ENCODE measurements around the gene TMEM86A.

Gene TMEM86A

DNA sequence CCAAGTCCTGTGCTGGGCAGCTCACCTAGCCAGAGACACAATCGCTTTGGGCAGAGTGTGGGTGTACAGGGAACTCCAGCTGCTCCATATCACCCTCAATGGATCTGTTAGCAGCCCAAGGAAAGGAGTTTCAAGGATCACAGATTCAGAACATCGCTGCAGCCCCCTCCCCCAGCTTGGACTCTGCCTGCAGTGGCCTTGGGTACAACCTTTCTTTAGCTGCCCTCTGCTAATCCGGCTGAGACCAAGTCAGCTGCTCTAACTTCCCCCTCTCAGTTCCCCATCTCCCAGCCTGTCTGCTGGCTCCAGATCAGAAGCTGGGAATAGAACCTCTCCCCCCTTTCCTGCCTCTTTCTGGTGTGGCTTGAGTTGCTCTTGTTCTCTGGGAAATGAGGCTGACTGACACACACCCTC is 1.3 kb downstream of the TMEM86A start:
- H3K36me3 ChIP-seq (ENCODE audit: control insufficient read depth, insufficient read depth, low read length): no peaks in the 10 kb centered on the region
- H3K27me3 ChIP-seq (ENCODE audit: control insufficient read depth, insufficient read depth, low read length): 0 out of 2 replicates have a peak, but pooled peaks cover 2% of the 10 kb centered on the region
- H3K4me3 ChIP-seq (ENCODE audit: low read length): no peak overlapping the region
- H3K27ac ChIP-seq (ENCODE audit: low read length): no peak overlapping the region
- no peaks in the 10 kb centered on the region for H3K9me3 ChIP-seq (ENCODE audit: control insufficient read depth, insufficient read depth, low read length)
- DNase-seq (ENCODE audit: low read depth, low spot score): no peak
- peaks cover 3% of the 10 kb centered on the region for H3K4me1 ChIP-seq (ENCODE audit: control insufficient read depth, insufficient read depth, low read length)
- WGBS (ENCODE audit: insufficient coverage, insufficient read length): no CpG with 5 or more reads among the region's 3 CpGs

DNA sequence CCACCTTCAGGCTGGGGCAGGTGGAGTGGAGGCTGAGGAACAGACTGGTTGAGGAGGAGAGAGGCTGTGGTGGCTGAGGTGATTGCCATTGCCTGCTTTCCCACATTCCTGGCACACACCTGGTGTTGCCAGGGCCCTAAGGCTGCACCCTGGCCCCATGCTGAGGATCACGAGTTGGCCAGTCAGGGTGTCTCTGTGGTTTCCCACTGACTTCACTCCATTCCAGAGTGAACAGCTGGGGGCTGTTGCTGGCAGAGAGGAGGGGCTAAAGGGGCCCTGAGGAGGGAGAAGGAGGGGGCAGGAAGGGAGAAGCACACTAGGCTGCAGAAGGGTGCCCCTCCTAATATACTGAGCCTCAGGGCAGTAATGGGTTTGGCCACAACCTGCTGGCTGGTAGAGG is 1.8 kb downstream of the TMEM86A start:
- no peaks in the 10 kb centered on the region for H3K36me3 ChIP-seq (ENCODE audit: control insufficient read depth, insufficient read depth, low read length)
- peaks cover 3% of the 10 kb centered on the region for H3K4me1 ChIP-seq (ENCODE audit: control insufficient read depth, insufficient read depth, low read length)
- 0 out of 2 replicates have a peak, but pooled peaks cover 2% of the 10 kb centered on the region for H3K27me3 ChIP-seq (ENCODE audit: control insufficient read depth, insufficient read depth, low read length)
- H3K9me3 ChIP-seq (ENCODE audit: control insufficient read depth, insufficient read depth, low read length): no peaks in the 10 kb centered on the region
- WGBS (ENCODE audit: insufficient coverage, insufficient read length): no CpG with 5 or more reads among the region's 1 CpG
- H3K4me3 ChIP-seq (ENCODE audit: low read length): no peak overlapping the region
- no peak for DNase-seq (ENCODE audit: low read depth, low spot score)
- H3K27ac ChIP-seq (ENCODE audit: low read length): no peak overlapping the region

DNA sequence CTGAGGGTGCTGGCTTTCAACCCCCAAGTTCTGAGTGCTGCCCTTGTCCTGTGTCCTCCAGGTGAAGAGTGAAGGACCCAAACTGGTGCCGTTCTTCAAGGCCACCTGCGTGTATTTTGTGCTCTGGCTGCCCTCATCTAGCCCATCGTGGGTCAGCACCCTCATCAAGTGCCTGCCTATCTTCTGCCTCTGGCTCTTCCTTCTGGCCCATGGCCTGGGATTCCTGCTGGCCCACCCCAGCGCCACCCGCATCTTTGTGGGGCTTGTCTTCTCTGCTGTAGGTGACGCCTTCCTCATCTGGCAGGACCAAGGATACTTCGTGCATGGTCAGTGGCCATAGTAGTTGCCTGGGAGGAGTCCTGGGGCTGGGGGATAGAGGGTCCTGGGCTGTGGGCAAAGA is 2.3 kb downstream of the TMEM86A start:
- Histone ChIP-seq H3K36me3 (ENCODE audit: control insufficient read depth, insufficient read depth, low read length) (no peaks in the 10 kb centered on the region), H3K4me1 (ENCODE audit: control insufficient read depth, insufficient read depth, low read length) (peaks cover 3% of the 10 kb centered on the region), H3K9me3 (ENCODE audit: control insufficient read depth, insufficient read depth, low read length) (no peaks in the 10 kb centered on the region), H3K27me3 (ENCODE audit: control insufficient read depth, insufficient read depth, low read length) (0 out of 2 replicates have a peak, but pooled peaks cover 2% of the 10 kb centered on the region), H3K27ac (ENCODE audit: low read length) (no peak overlapping the region), H3K4me3 (ENCODE audit: low read length) (no peak overlapping the region)
- no peak for DNase-seq (ENCODE audit: low read depth, low spot score)
- WGBS (ENCODE audit: insufficient coverage, insufficient read length): no CpG with 5 or more reads among the region's 7 CpGs

DNA sequence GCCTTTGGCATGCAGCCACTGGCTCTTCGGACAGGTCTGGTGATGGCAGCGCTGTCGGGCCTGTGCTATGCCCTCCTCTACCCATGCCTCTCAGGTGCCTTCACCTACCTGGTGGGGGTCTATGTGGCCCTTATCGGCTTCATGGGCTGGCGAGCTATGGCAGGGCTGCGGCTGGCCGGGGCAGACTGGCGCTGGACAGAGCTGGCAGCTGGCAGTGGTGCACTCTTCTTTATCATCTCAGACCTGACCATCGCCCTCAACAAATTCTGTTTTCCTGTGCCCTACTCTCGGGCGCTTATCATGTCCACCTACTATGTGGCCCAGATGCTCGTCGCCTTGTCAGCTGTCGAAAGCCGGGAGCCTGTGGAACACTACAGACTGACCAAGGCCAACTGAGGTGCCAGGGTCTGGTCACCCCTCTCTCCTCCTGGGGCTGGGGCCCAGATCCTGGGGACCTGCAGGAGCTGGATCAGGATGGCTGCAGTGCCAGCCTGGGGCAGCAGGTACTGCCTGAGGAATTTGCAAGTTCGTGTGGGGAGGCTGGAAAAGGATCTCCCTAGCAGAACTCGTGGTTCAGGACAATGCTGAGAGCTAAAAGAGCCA is 3.1 kb downstream of the TMEM86A start:
- WGBS (ENCODE audit: insufficient coverage, insufficient read length): no CpG with 5 or more reads among the region's 17 CpGs
- Histone ChIP-seq H3K27me3 (ENCODE audit: control insufficient read depth, insufficient read depth, low read length) (0 out of 2 replicates have a peak, but pooled peaks cover 2% of the 10 kb centered on the region), H3K36me3 (ENCODE audit: control insufficient read depth, insufficient read depth, low read length) (no peaks in the 10 kb centered on the region), H3K9me3 (ENCODE audit: control insufficient read depth, insufficient read depth, low read length) (no peaks in the 10 kb centered on the region), H3K4me3 (ENCODE audit: low read length) (no peak overlapping the region), H3K4me1 (ENCODE audit: control insufficient read depth, insufficient read depth, low read length) (peaks cover 3% of the 10 kb centered on the region), H3K27ac (ENCODE audit: low read length) (no peak overlapping the region)
- no peak for DNase-seq (ENCODE audit: low read depth, low spot score)

DNA sequence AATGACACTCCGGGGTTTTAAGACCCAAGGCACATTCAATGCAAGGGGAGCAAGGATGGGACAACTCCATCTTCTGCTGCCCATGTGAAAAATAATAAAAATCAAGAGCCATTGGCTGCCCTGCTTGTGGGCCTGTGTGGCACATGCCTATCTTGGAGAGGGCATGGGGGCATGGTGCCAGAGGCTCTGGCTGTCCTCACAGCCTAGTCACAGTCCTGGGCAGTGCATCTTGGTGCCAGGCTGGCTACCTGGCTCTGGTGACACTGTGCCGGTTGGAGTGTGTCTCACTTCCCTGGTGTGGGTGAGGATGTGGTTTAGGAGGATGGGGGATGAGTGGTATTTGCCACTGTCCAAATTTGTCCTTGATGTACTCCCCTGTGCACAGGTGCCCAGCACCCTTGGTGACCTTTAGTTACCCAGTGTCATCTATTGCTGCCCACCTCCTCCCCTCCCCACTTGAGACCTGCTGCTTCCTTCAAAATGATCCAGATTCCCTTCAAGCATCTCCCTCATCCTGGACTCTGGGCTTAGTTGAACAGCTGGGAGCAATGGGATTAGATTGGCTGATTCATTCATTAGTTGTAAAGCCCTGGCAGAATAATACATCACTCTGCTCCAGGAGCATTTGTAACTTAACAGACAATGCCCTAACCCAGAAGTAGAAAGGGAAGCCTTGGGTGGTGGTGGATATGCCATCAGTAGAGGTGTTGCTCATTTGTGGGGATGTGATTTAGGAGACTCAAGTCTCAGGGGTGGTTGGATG is 4.6 kb downstream of the TMEM86A start:
- no peak for DNase-seq (ENCODE audit: low read depth, low spot score)
- 0 out of 2 replicates have a peak, but pooled peaks cover 2% of the 10 kb centered on the region for H3K27me3 ChIP-seq (ENCODE audit: control insufficient read depth, insufficient read depth, low read length)
- peaks cover 5% of the 10 kb centered on the region for H3K4me1 ChIP-seq (ENCODE audit: control insufficient read depth, insufficient read depth, low read length)
- no peak overlapping the region for H3K4me3 ChIP-seq (ENCODE audit: low read length)
- no peak overlapping the region for H3K27ac ChIP-seq (ENCODE audit: low read length)
- H3K9me3 ChIP-seq (ENCODE audit: control insufficient read depth, insufficient read depth, low read length): no peaks in the 10 kb centered on the region
- H3K36me3 ChIP-seq (ENCODE audit: control insufficient read depth, insufficient read depth, low read length): no peaks in the 10 kb centered on the region
- no CpG with 5 or more reads among the region's 2 CpGs for WGBS (ENCODE audit: insufficient coverage, insufficient read length)

DNA sequence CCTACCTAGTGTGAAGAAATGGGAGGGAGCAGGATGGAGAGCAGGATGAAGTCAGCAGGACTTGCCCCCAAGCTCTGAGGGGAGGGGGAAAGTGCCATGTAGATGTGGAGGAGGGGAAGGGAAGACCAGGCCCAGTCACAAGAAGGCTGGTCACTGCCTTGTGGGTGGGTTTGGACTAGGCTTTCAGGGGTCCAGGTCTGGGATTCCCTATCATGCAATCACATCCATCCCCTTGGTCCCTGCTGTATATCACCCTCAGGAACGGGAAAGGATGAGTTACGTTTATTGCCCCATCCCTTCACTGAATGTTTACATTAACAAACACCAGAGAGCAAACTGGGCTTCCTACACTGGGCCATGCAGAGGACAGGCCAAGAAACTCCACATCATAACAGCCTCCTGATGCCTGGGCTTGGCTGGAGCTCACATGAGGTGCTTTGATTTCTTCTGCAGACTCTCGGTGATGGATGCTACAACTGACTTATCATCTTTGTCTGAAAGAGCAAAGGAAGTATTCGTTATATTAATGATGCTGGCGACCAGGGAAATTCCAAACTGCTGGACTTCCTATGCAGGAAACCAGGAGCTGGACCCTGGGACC is 5.6 kb downstream of the TMEM86A start:
- no peaks in the 10 kb centered on the region for H3K36me3 ChIP-seq (ENCODE audit: control insufficient read depth, insufficient read depth, low read length)
- WGBS (ENCODE audit: insufficient coverage, insufficient read length): no CpG with 5 or more reads among the region's 5 CpGs
- no peak overlapping the region for H3K27ac ChIP-seq (ENCODE audit: low read length)
- H3K4me3 ChIP-seq (ENCODE audit: low read length): no peak overlapping the region
- H3K4me1 ChIP-seq (ENCODE audit: control insufficient read depth, insufficient read depth, low read length): peaks cover 5% of the 10 kb centered on the region
- no peaks in the 10 kb centered on the region for H3K9me3 ChIP-seq (ENCODE audit: control insufficient read depth, insufficient read depth, low read length)
- DNase-seq (ENCODE audit: low read depth, low spot score): no peak
- 0 out of 2 replicates have a peak, but pooled peaks cover 2% of the 10 kb centered on the region for H3K27me3 ChIP-seq (ENCODE audit: control insufficient read depth, insufficient read depth, low read length)

DNA sequence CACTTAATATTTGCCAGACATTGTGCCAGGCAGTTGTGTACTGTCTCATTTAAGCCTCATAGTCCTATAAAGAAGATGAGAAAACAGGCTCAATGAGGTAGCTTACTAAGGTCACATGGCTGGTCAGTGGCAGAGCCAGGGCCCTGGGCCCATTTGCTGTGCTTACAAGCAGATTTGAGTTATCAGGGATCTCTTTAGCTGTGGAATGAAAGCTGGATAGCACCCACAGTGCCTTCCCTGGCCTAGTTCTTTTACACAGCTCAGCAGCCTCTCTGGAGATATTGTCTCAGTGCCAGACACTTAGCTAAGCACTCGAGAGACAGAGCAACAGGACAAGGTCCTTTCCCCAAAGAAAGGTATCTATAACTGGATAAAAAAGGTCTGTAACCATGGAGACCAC is 6.1 kb downstream of the TMEM86A start:
- Histone ChIP-seq H3K36me3 (ENCODE audit: control insufficient read depth, insufficient read depth, low read length) (no peaks in the 10 kb centered on the region), H3K9me3 (ENCODE audit: control insufficient read depth, insufficient read depth, low read length) (no peaks in the 10 kb centered on the region), H3K27ac (ENCODE audit: low read length) (no peak overlapping the region), H3K4me3 (ENCODE audit: low read length) (no peak overlapping the region), H3K27me3 (ENCODE audit: control insufficient read depth, insufficient read depth, low read length) (0 out of 2 replicates have a peak, but pooled peaks cover under 1% of the 10 kb centered on the region), H3K4me1 (ENCODE audit: control insufficient read depth, insufficient read depth, low read length) (peaks cover 2% of the 10 kb centered on the region)
- no CpG with 5 or more reads among the region's 1 CpG for WGBS (ENCODE audit: insufficient coverage, insufficient read length)
- DNase-seq (ENCODE audit: low read depth, low spot score): no peak

DNA sequence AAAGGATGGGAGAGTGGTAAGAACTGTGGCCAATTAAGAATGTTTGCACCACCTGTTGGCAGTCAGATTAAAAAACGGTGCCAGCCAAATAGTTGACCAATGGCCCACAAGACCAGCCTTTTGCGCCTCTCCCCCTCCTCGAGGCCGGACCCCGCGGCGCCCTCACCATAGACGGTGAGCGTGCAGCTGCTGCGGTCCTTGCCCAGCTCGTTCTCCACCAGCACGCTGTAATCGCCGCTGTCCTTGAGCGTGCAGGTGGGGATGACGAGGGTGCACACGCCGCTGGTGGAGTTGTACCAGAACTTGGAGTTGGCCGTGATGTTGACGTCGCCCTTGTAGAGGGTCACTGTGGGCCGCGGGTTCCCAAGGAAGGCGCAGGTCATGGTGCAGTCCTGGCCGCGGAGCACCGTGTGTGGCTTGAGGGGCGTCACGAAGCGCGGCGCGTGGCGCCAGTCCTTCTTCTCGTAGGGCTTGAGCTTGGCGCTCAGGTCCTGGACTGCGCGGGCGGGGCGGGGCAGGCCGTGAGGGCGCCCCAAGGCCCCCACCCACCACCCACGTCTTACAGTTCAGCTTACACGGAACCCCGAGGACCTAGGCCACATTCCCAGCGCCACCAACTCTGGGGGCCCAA is 7.2 kb downstream of the TMEM86A start:
- no peak for DNase-seq (ENCODE audit: low read depth, low spot score)
- Histone ChIP-seq H3K4me1 (ENCODE audit: control insufficient read depth, insufficient read depth, low read length) (peaks cover 2% of the 10 kb centered on the region), H3K27me3 (ENCODE audit: control insufficient read depth, insufficient read depth, low read length) (no peaks in the 10 kb centered on the region), H3K36me3 (ENCODE audit: control insufficient read depth, insufficient read depth, low read length) (no peaks in the 10 kb centered on the region), H3K27ac (ENCODE audit: low read length) (no peak overlapping the region), H3K9me3 (ENCODE audit: control insufficient read depth, insufficient read depth, low read length) (no peaks in the 10 kb centered on the region), H3K4me3 (ENCODE audit: low read length) (peak overlapping the region; percentile 72; the same call in 1 of the 2 replicates)
- WGBS (ENCODE audit: insufficient coverage, insufficient read length): no CpG with 5 or more reads among the region's 46 CpGs

DNA sequence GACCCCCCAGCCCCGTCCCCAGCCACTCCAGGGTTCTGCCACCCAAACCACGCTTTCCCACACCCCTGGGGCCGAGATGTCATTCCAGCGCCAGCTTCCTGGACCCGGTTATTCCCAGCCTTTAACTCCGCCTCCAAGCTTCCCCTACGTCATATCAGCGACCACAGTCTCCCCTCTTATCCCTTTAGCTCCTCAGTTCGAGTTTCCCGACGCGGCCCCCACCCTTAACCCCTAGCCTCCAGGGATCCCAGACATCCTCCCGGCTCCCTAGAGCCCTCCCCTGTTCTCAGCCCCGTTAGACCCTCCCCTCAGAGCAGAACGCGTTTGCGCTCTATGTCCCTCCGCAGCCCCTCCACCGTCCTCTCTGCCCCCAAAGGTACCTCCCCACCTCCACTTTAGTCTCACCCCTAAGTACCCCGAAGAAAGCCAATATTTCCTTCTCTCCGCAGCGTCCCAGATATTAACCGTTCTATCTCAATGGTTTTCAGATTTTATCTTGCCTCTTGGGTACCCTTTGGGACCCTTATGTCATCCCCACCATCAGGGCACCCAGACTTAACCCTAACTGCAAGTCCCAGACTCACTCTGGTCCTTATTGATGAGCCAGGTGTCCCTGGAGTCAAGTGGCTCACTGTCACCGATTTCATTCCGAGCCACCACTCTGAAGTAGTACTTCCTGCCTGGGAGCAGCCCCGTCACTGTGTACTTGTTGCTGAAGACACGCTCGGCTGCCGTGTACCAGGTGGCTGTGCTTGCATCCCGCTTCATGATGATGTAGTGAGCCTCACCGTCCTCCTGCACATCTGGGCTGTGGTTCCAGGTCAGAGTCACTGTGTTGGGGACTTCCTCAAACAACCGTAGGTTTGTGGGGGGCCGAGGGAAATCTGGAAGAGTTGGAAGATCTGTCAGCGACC is 8.0 kb downstream of the TMEM86A start:
- H3K4me1 ChIP-seq (ENCODE audit: control insufficient read depth, insufficient read depth, low read length): peaks cover 2% of the 10 kb centered on the region
- H3K27ac ChIP-seq (ENCODE audit: low read length): no peak overlapping the region
- no CpG with 5 or more reads among the region's 34 CpGs for WGBS (ENCODE audit: insufficient coverage, insufficient read length)
- DNase-seq (ENCODE audit: low read depth, low spot score): no peak
- H3K27me3 ChIP-seq (ENCODE audit: control insufficient read depth, insufficient read depth, low read length): no peaks in the 10 kb centered on the region
- peak overlapping the region; percentile 72; the same call in 1 of the 2 replicates for H3K4me3 ChIP-seq (ENCODE audit: low read length)
- no peaks in the 10 kb centered on the region for H3K36me3 ChIP-seq (ENCODE audit: control insufficient read depth, insufficient read depth, low read length)
- H3K9me3 ChIP-seq (ENCODE audit: control insufficient read depth, insufficient read depth, low read length): no peaks in the 10 kb centered on the region

Data from iPS DF 6.9 (cell line).